Keratinocyte (primary cell): ENCODE results near the gene DRC1. TPM values are rescaled to one million over a fixed set of nuclear protein-coding genes. Genes with fewer than 3 reads are reported as not detected.

Source experiments
- DNase-seq: peaks from one replicate; pipeline ENCODE4 v3.0.0-alpha.2; 2011; ENCODE audit warnings: low read depth, missing footprints, low spot score
- FAIRE-seq: peaks from 2 replicates; lab custom pipeline; 2011; peaks lifted over from hg19 to GRCh38; lab: Jason Lieb, UNC
- H2AFZ ChIP-seq: 2 replicates; pipeline ENCODE4 v1.6.0; 2012; ENCODE audit warnings: low read length, control low read depth, inconsistent platforms; ENCODE audit not compliant: control insufficient read depth
- H3K27ac ChIP-seq: 2 replicates; pipeline ENCODE4 v1.5.1; 2011; ENCODE audit warnings: low read length; ENCODE audit not compliant: control insufficient read depth, insufficient read depth
- H3K27me3 ChIP-seq: 3 replicates; pipeline ENCODE4 v1.6.0; 2011; ENCODE audit warnings: low read length; ENCODE audit not compliant: control insufficient read depth, insufficient read depth; ENCODE audit errors: extremely low read depth
- H3K36me3 ChIP-seq, 2 experiments: 2 replicates in 1 of 2; 3 replicates in 1 of 2; pipeline ENCODE4 v1.5.1; 2011; ENCODE audit warnings: low read length in 2 of 2, mild to moderate bottlenecking in 1 of 2; ENCODE audit not compliant: control insufficient read depth in 2 of 2, insufficient read depth in 2 of 2; ENCODE audit errors: extremely low read depth in 1 of 2
- H3K4me1 ChIP-seq: 3 replicates; pipeline ENCODE4 v1.5.1; 2011; ENCODE audit warnings: low read length; ENCODE audit not compliant: control insufficient read depth, insufficient read depth; ENCODE audit errors: extremely low read depth
- H3K4me2 ChIP-seq: 3 replicates; pipeline ENCODE4 v1.6.0; 2011; ENCODE audit warnings: low read depth, low read length; ENCODE audit not compliant: control insufficient read depth, insufficient read depth; ENCODE audit errors: extremely low read depth
- H3K4me3 ChIP-seq, 3 experiments: fragments of 200-600 bp in 1 of 3; sonication (generic) in 1 of 3; 2 replicates in 2 of 3; 3 replicates in 1 of 3; pipeline ENCODE4 v1.5.1; 2011 to 2016; ENCODE audit warnings: low read length in 3 of 3, mild to moderate bottlenecking in 3 of 3, control low read depth in 2 of 3, inconsistent platforms in 1 of 3, low read depth in 1 of 3, mixed read lengths in 1 of 3, mixed run types in 1 of 3, moderate library complexity in 1 of 3; ENCODE audit not compliant: control insufficient read depth in 2 of 3, insufficient read depth in 2 of 3; ENCODE audit errors: extremely low read depth in 1 of 3
- H3K79me2 ChIP-seq: 2 replicates; pipeline ENCODE4 v1.6.0; 2012; ENCODE audit warnings: low read length; ENCODE audit not compliant: control insufficient read depth, insufficient read depth
- H3K9ac ChIP-seq: 3 replicates; pipeline ENCODE4 v1.6.0; 2011; ENCODE audit warnings: low read length; ENCODE audit not compliant: control insufficient read depth, insufficient read depth; ENCODE audit errors: extremely low read depth
- H3K9me1 ChIP-seq: 3 replicates; pipeline ENCODE4 v1.6.0; 2011; ENCODE audit warnings: low read length; ENCODE audit not compliant: control insufficient read depth, insufficient read depth; ENCODE audit errors: extremely low read depth
- H3K9me3 ChIP-seq: 2 replicates; pipeline ENCODE4 v1.5.1; 2012; ENCODE audit warnings: low read depth, low read length; ENCODE audit not compliant: control insufficient read depth
- H4K20me1 ChIP-seq: 3 replicates; pipeline ENCODE4 v1.6.0; 2011; ENCODE audit warnings: low read length; ENCODE audit not compliant: control insufficient read depth, insufficient read depth; ENCODE audit errors: extremely low read depth
- EZH2 ChIP-seq: IDR thresholded peaks from one replicate; pipeline ENCODE4 v1.6.1; 2012; ENCODE audit warnings: inconsistent platforms, mild to moderate bottlenecking, low read length, moderate library complexity
- dilution Hi-C: fragments of 300-500 bp; cut with MboI; formaldehyde crosslinking; loops from one replicate; pipeline ENCODE4 v1.7.0; 2020; ENCODE audit warnings: low sequenced_read_pairs; ENCODE audit not compliant: extremely low pct_ligation_motif_present
- polyA plus RNA-seq, 5 experiments: library from polyadenylated mRNA; depleted of rRNA in 3 of 5; stranded (reverse) in 3 of 5; stranded (forward) in 1 of 5; unstranded in 1 of 5; fragments of >200 nt; gene quantifications; 1 replicate in 1 of 5; 2 replicates in 3 of 5; 3 replicates in 1 of 5; pipeline versions ENCODE4 v1.2.1 to v1.2.3, GENCODE V29; 2011 to 2012; ENCODE audit warnings: missing spikeins in 2 of 5, low read depth in 1 of 5, low replicate concordance in 1 of 5
- TF ChIP-seq, protein P1 (sequence below), 3 experiments: IDR thresholded peaks in 1 of 3; conservative IDR thresholded peaks in 1 of 3; optimal IDR thresholded peaks in 1 of 3; 2 replicates in 2 of 3; 3 replicates in 1 of 3; pipeline versions ENCODE3 to v1.5.1; 2011; ENCODE audit warnings: low read length in 3 of 3, mild to moderate bottlenecking in 3 of 3, moderate library complexity in 2 of 3, control low read depth in 1 of 3, inconsistent platforms in 1 of 3; ENCODE audit not compliant: insufficient read depth in 2 of 3; ENCODE audit errors: extremely low read depth in 1 of 3

DRC1 gene
- polyA plus RNA-seq, 1 donor (not counting 4 experiments of a cell fraction or from before 2014, with no cell fraction given) = not detected

DNA sequence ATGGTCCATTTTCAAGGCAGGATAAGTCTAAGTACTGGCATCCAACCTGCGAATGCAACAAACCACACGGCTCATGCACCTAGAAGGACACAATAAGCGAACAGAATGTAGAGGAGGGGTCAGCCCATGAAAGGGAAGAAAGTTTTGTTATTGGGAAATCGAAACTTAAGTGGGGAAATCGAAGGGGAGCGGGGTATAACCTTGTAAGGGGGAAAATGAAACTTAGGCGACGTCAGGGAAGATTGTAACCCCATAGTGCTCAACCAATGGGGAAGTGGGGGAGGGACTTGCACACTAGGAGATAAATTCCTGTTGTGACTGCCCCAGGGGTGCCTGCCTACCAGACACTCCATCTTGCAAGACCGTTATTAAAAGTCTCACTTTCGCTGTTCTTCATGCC is 91.8 kb downstream of the DRC1 start:
- Histone ChIP-seq H3K9ac (no peak overlapping the region), H3K36me3 (no peaks in the 10 kb centered on the region), H3K9me3 (no peaks in the 10 kb centered on the region), H3K27ac (no peak overlapping the region), H4K20me1 (no peaks in the 10 kb centered on the region), H3K4me2 (no peak overlapping the region), H3K27me3 (peaks cover 17% of the 10 kb centered on the region), H3K4me1 (no peaks in the 10 kb centered on the region), H3K4me3 (no peak overlapping the region), H2AFZ (no peak overlapping the region), H3K9me1 (no peaks in the 10 kb centered on the region), H3K79me2 (no peaks in the 10 kb centered on the region)
- FAIRE-seq = no peak
- dilution Hi-C loops = no loop called here
- no peak for DNase-seq
- TF ChIP-seq, protein P1, sequence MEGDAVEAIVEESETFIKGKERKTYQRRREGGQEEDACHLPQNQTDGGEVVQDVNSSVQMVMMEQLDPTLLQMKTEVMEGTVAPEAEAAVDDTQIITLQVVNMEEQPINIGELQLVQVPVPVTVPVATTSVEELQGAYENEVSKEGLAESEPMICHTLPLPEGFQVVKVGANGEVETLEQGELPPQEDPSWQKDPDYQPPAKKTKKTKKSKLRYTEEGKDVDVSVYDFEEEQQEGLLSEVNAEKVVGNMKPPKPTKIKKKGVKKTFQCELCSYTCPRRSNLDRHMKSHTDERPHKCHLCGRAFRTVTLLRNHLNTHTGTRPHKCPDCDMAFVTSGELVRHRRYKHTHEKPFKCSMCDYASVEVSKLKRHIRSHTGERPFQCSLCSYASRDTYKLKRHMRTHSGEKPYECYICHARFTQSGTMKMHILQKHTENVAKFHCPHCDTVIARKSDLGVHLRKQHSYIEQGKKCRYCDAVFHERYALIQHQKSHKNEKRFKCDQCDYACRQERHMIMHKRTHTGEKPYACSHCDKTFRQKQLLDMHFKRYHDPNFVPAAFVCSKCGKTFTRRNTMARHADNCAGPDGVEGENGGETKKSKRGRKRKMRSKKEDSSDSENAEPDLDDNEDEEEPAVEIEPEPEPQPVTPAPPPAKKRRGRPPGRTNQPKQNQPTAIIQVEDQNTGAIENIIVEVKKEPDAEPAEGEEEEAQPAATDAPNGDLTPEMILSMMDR (optimal IDR thresholded peaks at IDR 0.05 in 1 of 3, IDR thresholded peaks at IDR 0.05 in 1 of 3, conservative IDR thresholded peaks at IDR 0.05 in 1 of 3; ENCODE audit: extremely low read depth in 1 of 3, insufficient read depth in 2 of 3, low read length in 3 of 3) = no peak

DNA sequence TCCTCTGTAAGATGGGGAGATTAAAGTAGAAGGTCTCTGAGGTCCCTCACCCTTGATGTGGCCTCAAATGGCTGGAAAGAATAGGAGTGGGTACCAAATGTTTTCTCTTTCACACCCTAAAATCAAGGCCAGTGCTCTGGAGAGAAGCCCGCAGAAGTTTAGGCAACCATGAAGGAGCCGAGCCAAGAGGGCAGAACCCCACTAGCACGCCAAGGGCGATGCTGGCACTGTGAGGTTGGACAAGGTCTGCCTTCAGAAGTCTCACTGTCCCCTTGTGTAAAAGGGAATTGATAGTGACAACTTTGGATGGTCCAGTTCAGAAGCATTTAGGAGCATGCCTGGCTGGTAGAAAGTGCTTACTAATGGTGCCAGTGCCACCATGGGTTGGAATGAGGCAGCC is 92.5 kb downstream of the DRC1 start:
- Histone ChIP-seq H2AFZ (no peak overlapping the region), H4K20me1 (no peaks in the 10 kb centered on the region), H3K4me3 (no peak overlapping the region), H3K36me3 (no peaks in the 10 kb centered on the region), H3K9me3 (no peaks in the 10 kb centered on the region), H3K9me1 (no peaks in the 10 kb centered on the region), H3K27ac (no peak overlapping the region), H3K27me3 (peaks cover 21% of the 10 kb centered on the region), H3K4me2 (no peak overlapping the region), H3K9ac (no peak overlapping the region), H3K79me2 (no peaks in the 10 kb centered on the region), H3K4me1 (no peaks in the 10 kb centered on the region)
- no peak for TF ChIP-seq EZH2
- TF ChIP-seq, protein P1 (optimal IDR thresholded peaks at IDR 0.05 in 1 of 3, IDR thresholded peaks at IDR 0.05 in 1 of 3, conservative IDR thresholded peaks at IDR 0.05 in 1 of 3; ENCODE audit: extremely low read depth in 1 of 3, insufficient read depth in 2 of 3, low read length in 3 of 3) = no peak
- FAIRE-seq (no peak), DNase-seq (no peak)
- dilution Hi-C loops = no loop called here
